NB4 (cell line): ENCODE measurements around the gene RAB5IF.

Experiments used
- DNase-seq: peaks from one replicate; pipeline ENCODE4 v3.0.0; 2010; ENCODE audit warnings: low read depth
- H3K4me3 ChIP-seq: one replicate; pipeline ENCODE4 v1.5.1; 2011; ENCODE audit warnings: mild to moderate bottlenecking, low read depth, low read length, moderate library complexity
- CTCF ChIP-seq: IDR thresholded peaks from one replicate; pipeline ENCODE4 v1.5.1; 2012; ENCODE audit warnings: low read depth, low read length
- MAX ChIP-seq: IDR thresholded peaks from 2 replicates; pipeline ENCODE4 v1.6.1; 2011; ENCODE audit warnings: low read depth, low read length
- MYC ChIP-seq: IDR thresholded peaks from 2 replicates; pipeline ENCODE4 v1.6.1; 2011; ENCODE audit warnings: low read depth, low read length
- POLR2A ChIP-seq: IDR thresholded peaks from 2 replicates; pipeline ENCODE4 v1.6.1; 2011; ENCODE audit warnings: mild to moderate bottlenecking; ENCODE audit not compliant: insufficient read length; ENCODE audit errors: extremely low read depth

Gene RAB5IF

GRCh38 chr20:36613974-36614373 is 8.4 kb downstream of the RAB5IF start:
- no peak for DNase-seq
- TF ChIP-seq CTCF (no peak), POLR2A (no peak), MYC (no peak), MAX (no peak)
- no peak overlapping the region for H3K4me3 ChIP-seq

- DNase-seq, result no peak
- TF ChIP-seq POLR2A (no peak), CTCF (no peak), MAX (no peak), MYC (no peak)
- no peak overlapping the region for H3K4me3 ChIP-seq
Observed at GRCh38 chr20:36614781-36615557, 9.4 kb downstream of the RAB5IF start.

- H3K4me3 ChIP-seq, result no peak overlapping the region
- DNase-seq, result no peak
- TF ChIP-seq MAX (no peak), CTCF (no peak), POLR2A (no peak), MYC (no peak)
Observed at GRCh38 chr20:36620917-36621316, 15.3 kb downstream of the RAB5IF start.

GRCh38 chr20:36623444-36623843 is 17.9 kb downstream of the RAB5IF start:
- TF ChIP-seq CTCF (no peak), MYC (no peak)
- no peak for DNase-seq
- H3K4me3 ChIP-seq, result no peak overlapping the region

- H3K4me3 ChIP-seq, result no peak overlapping the region
- no peak for TF ChIP-seq CTCF
- no peak for TF ChIP-seq MAX
- TF ChIP-seq POLR2A, result no peak
- no peak for TF ChIP-seq MYC
- no peak for DNase-seq
Observed at GRCh38 chr20:36624068-36624943, 18.7 kb downstream of the RAB5IF start.
